Measurements from ENCODE around the gene MED13. TPM values are rescaled to one million over a fixed set of nuclear protein-coding genes. Genes with fewer than 3 reads are reported as not detected.

MED13 gene
- total and polyA plus RNA-seq, 9 of the 15 experiments (the other 6 are each of a cell fraction or from before 2014, with no cell fraction given): 5.4 to 48.4 (median 28.2) TPM

DNA sequence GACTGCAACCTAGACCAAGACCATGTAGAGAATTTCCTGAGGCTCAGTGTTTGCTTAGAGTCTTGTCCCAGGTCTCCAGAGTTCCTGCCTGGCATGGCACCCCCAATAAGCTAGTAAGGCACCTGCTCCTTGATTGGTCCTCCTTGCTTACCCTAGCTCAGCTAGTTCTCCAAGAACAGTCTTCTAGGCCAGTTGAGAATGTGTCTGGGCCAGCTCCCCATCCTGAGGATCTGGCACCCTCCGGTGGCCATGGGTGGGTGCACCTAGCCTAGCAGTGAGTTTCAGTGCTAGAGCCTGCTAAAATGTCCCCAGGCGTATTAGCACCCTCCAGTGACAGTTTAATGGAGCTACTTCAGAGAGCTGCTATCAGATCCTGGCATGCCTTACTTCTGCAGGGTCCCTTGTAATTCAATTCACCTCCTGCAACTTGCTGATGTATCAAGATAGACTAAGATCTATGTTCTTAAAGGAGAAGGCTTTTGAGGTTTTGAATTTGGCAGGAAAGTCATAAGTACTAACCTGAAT lies 44.4 kb upstream of the MED13 start (continued):
- TF ChIP-seq, protein P1, sequence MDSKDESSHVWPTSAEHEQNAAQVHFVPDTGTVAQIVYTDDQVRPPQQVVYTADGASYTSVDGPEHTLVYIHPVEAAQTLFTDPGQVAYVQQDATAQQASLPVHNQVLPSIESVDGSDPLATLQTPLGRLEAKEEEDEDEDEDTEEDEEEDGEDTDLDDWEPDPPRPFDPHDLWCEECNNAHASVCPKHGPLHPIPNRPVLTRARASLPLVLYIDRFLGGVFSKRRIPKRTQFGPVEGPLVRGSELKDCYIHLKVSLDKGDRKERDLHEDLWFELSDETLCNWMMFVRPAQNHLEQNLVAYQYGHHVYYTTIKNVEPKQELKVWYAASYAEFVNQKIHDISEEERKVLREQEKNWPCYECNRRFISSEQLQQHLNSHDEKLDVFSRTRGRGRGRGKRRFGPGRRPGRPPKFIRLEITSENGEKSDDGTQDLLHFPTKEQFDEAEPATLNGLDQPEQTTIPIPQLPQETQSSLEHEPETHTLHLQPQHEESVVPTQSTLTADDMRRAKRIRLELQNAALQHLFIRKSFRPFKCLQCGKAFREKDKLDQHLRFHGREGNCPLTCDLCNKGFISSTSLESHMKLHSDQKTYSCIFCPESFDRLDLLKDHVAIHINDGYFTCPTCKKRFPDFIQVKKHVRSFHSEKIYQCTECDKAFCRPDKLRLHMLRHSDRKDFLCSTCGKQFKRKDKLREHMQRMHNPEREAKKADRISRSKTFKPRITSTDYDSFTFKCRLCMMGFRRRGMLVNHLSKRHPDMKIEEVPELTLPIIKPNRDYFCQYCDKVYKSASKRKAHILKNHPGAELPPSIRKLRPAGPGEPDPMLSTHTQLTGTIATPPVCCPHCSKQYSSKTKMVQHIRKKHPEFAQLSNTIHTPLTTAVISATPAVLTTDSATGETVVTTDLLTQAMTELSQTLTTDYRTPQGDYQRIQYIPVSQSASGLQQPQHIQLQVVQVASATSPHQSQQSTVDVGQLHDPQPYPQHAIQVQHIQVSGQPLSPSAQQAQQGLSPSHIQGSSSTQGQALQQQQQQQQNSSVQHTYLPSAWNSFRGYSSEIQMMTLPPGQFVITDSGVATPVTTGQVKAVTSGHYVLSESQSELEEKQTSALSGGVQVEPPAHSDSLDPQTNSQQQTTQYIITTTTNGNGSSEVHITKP (IDR thresholded peaks at IDR 0.05; ENCODE audit: partially characterized antibody): peak; percentile 22
- no peak for TF ChIP-seq ZNF347 (CRISPR knock-in tag; IDR thresholded peaks at IDR 0.05; ENCODE audit: low read depth)
- TF ChIP-seq TARDBP (IDR thresholded peaks at IDR 0.05): peak; percentile 71; the same call in 1 of the 2 replicates
- peak; percentile 27; the same call in 1 of the 2 replicates for TF ChIP-seq NFIC (IDR thresholded peaks at IDR 0.05)
- TF ChIP-seq TAF1 (IDR thresholded peaks at IDR 0.05; ENCODE audit: control insufficient read depth, extremely low read depth, insufficient read depth, low read length, severe bottlenecking): no peak
- no peak for TF ChIP-seq SMAD3 (CRISPR knock-in tag; conservative IDR thresholded peaks at IDR 0.05)
- no peak for TF ChIP-seq ZNF253 (CRISPR knock-in tag; conservative IDR thresholded peaks at IDR 0.05)
- no peak for TF ChIP-seq ZNF324 (CRISPR knock-in tag; IDR thresholded peaks at IDR 0.05)
- TF ChIP-seq TBL1XR1 (IDR thresholded peaks at IDR 0.05; ENCODE audit: low read length in 2 of 2): peak in 1 of 2 experiments; percentile 17; a peak in 1 of 4 replicates
- peak; percentile 72 for TF ChIP-seq ZNF24 (IDR thresholded peaks at IDR 0.05)
- TF ChIP-seq, protein P2, sequence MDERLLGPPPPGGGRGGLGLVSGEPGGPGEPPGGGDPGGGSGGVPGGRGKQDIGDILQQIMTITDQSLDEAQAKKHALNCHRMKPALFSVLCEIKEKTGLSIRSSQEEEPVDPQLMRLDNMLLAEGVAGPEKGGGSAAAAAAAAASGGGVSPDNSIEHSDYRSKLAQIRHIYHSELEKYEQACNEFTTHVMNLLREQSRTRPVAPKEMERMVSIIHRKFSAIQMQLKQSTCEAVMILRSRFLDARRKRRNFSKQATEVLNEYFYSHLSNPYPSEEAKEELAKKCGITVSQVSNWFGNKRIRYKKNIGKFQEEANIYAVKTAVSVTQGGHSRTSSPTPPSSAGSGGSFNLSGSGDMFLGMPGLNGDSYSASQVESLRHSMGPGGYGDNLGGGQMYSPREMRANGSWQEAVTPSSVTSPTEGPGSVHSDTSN (CRISPR knock-in tag; IDR thresholded peaks at IDR 0.05; ENCODE audit: low read depth): no peak
- TF ChIP-seq, protein P2 (tag; conservative IDR thresholded peaks at IDR 0.05; ENCODE audit: low read depth): peak; percentile 47
- TF ChIP-seq NRF1 (conservative IDR thresholded peaks at IDR 0.05 in 1 of 2, IDR thresholded peaks at IDR 0.05 in 1 of 2): no peak
- TF ChIP-seq SMAD1 (IDR thresholded peaks at IDR 0.05; ENCODE audit: low read depth, low read length, partially characterized antibody): no peak
- TF ChIP-seq CTBP1 (IDR thresholded peaks at IDR 0.05; ENCODE audit: borderline replicate concordance): peak; percentile 74; the same call in 1 of the 2 replicates
- TF ChIP-seq, protein P3, sequence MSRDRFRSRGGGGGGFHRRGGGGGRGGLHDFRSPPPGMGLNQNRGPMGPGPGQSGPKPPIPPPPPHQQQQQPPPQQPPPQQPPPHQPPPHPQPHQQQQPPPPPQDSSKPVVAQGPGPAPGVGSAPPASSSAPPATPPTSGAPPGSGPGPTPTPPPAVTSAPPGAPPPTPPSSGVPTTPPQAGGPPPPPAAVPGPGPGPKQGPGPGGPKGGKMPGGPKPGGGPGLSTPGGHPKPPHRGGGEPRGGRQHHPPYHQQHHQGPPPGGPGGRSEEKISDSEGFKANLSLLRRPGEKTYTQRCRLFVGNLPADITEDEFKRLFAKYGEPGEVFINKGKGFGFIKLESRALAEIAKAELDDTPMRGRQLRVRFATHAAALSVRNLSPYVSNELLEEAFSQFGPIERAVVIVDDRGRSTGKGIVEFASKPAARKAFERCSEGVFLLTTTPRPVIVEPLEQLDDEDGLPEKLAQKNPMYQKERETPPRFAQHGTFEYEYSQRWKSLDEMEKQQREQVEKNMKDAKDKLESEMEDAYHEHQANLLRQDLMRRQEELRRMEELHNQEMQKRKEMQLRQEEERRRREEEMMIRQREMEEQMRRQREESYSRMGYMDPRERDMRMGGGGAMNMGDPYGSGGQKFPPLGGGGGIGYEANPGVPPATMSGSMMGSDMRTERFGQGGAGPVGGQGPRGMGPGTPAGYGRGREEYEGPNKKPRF (IDR thresholded peaks at IDR 0.05; ENCODE audit: low read depth, low read length): no peak
- TF ChIP-seq, protein P4, sequence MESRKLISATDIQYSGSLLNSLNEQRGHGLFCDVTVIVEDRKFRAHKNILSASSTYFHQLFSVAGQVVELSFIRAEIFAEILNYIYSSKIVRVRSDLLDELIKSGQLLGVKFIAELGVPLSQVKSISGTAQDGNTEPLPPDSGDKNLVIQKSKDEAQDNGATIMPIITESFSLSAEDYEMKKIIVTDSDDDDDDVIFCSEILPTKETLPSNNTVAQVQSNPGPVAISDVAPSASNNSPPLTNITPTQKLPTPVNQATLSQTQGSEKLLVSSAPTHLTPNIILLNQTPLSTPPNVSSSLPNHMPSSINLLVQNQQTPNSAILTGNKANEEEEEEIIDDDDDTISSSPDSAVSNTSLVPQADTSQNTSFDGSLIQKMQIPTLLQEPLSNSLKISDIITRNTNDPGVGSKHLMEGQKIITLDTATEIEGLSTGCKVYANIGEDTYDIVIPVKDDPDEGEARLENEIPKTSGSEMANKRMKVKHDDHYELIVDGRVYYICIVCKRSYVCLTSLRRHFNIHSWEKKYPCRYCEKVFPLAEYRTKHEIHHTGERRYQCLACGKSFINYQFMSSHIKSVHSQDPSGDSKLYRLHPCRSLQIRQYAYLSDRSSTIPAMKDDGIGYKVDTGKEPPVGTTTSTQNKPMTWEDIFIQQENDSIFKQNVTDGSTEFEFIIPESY (CRISPR knock-in tag; IDR thresholded peaks at IDR 0.05): peak; percentile 76
- TF ChIP-seq CBX3 (IDR thresholded peaks at IDR 0.05; ENCODE audit: borderline replicate concordance in 1 of 2, low read length in 2 of 2): 0 out of 3 replicates have a peak, but pooled peaks of 1 of the 2 experiments have one; percentile 42
